Endothelial cell (in vitro differentiated cells): Measurements from ENCODE around the gene RAB28. TPM values are rescaled to one million over a fixed set of nuclear protein-coding genes. Genes with fewer than 3 reads are reported as not detected.
"Not testable (repeated sequence)": the region's sequence is repeated elsewhere in the genome, so short reads cannot be mapped to it uniquely, and the experiment has no call there.

Experiments
- DNase-seq: peaks from one replicate; pipeline ENCODE4 v3.0.0; 2021; ENCODE audit warnings: low spot score
- H3K27ac Mint-ChIP-seq: one replicate; pipeline ENCODE4 v1.8.0; 2021; ENCODE audit warnings: mixed read lengths, inconsistent platforms; ENCODE audit not compliant: unreplicated experiment
- H3K27me3 Mint-ChIP-seq: one replicate; pipeline ENCODE4 v1.8.0; 2021; ENCODE audit warnings: mild to moderate bottlenecking, moderate library complexity, mixed read lengths, inconsistent platforms; ENCODE audit not compliant: unreplicated experiment
- H3K36me3 Mint-ChIP-seq: one replicate; pipeline ENCODE4 v1.8.0; 2021; ENCODE audit warnings: mild to moderate bottlenecking, low read depth, mixed read lengths, inconsistent platforms; ENCODE audit not compliant: unreplicated experiment
- H3K4me1 Mint-ChIP-seq: one replicate; pipeline ENCODE4 v1.8.0; 2021; ENCODE audit warnings: mild to moderate bottlenecking, mixed read lengths, inconsistent platforms; ENCODE audit not compliant: unreplicated experiment
- H3K4me3 Mint-ChIP-seq: one replicate; pipeline ENCODE4 v1.8.0; 2021; ENCODE audit warnings: mild to moderate bottlenecking, mixed read lengths, inconsistent platforms; ENCODE audit not compliant: unreplicated experiment
- H3K9me3 Mint-ChIP-seq: one replicate; pipeline ENCODE4 v1.8.0; 2021; ENCODE audit warnings: mixed read lengths, inconsistent platforms; ENCODE audit not compliant: unreplicated experiment
- total RNA-seq: library from RNA; stranded (reverse); fragmentation: NEBNext Ultra II Directional; extraction: Animal tissue kit (Norgen Biotek cat#: 25700); gene quantifications from one replicate; pipeline ENCODE4 v1.2.1, GENCODE V29; 2021; ENCODE audit not compliant: unreplicated experiment
- TF ChIP-seq, protein P1 (sequence below): fragments of 200-600 bp; sonication (generic); IDR thresholded peaks from one replicate; pipeline ENCODE4 v1.5.0; 2021; ENCODE audit warnings: antibody characterized with exemption; ENCODE audit not compliant: unreplicated experiment

RAB28 gene
- total RNA-seq, 1 donor from 2014 or later: 17.5 TPM

DNA sequence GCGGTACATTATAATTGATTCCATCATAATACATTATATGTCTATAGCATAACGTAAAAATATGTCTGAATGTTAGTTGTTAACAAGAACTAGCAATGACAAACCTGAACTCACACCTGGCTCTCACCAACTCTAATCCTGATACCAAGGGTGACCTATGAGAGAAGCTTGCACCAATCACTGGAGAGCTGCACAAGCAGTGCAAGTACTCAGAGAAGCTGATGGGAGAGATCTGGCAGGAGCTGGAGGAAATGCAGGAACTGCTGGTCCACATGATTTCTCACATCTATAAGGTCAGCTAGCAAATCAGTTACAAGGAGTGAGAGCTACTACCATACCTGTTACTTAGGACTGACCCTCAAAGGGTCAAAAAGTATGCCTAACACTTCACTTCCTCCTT lies 74.8 kb downstream of the RAB28 start:
- H3K9me3 Mint-ChIP-seq: no peaks in the 10 kb centered on the region
- TF ChIP-seq, protein P1, sequence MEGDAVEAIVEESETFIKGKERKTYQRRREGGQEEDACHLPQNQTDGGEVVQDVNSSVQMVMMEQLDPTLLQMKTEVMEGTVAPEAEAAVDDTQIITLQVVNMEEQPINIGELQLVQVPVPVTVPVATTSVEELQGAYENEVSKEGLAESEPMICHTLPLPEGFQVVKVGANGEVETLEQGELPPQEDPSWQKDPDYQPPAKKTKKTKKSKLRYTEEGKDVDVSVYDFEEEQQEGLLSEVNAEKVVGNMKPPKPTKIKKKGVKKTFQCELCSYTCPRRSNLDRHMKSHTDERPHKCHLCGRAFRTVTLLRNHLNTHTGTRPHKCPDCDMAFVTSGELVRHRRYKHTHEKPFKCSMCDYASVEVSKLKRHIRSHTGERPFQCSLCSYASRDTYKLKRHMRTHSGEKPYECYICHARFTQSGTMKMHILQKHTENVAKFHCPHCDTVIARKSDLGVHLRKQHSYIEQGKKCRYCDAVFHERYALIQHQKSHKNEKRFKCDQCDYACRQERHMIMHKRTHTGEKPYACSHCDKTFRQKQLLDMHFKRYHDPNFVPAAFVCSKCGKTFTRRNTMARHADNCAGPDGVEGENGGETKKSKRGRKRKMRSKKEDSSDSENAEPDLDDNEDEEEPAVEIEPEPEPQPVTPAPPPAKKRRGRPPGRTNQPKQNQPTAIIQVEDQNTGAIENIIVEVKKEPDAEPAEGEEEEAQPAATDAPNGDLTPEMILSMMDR: no peak
- DNase-seq: no peak
- H3K27me3 Mint-ChIP-seq: no peaks in the 10 kb centered on the region
- peaks cover 15% of the 10 kb centered on the region for H3K4me1 Mint-ChIP-seq
- no peak overlapping the region for H3K4me3 Mint-ChIP-seq
- peaks cover 10% of the 10 kb centered on the region for H3K36me3 Mint-ChIP-seq
- no peak overlapping the region for H3K27ac Mint-ChIP-seq

DNA sequence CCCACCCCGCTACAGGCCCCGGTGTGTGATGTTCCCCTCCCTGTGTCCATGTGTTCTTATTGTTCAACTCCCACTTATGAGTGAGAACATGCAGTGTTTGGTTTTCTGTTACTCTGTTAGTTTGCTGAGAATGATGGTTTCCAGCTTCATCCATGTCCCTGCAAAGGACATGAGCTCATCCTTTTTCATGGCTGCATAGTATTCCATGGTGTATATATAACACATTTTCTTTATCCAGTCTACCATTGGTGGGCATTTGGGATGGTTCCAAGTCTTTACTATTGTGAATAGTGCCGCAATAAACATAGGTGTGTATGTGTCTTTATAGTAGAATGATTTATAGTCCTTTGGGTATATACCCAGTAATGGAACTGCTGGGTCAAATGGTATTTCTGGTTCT lies 78.0 kb downstream of the RAB28 start:
- not testable (repeated sequence) for H3K4me1 Mint-ChIP-seq, H3K9me3 Mint-ChIP-seq

DNA sequence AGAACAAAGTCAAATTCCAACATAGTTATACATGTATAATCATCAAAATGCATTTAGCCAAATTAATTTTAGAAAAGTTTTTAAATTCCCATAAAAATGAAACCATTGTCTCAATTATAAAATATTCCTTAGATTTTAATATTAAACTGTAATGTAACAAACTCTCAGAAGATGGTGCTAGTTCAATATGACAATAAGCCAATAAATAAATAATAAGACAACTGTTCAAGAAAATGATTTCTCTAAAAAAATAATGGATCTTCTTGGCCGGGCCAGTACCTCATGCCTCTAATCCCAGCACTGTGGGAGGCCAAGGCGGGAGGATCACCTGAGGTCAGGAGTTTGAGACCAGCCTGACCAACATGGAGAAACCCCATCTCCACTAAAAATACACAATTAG lies 80.3 kb downstream of the RAB28 start:
- TF ChIP-seq, protein P1: no peak
- no peak for DNase-seq
- Mint-ChIP-seq H3K27ac (no peak overlapping the region), H3K4me3 (no peak overlapping the region), H3K27me3 (peaks cover 3% of the 10 kb centered on the region), H3K4me1 (no peaks in the 10 kb centered on the region), H3K36me3 (peaks cover 8% of the 10 kb centered on the region), H3K9me3 (no peaks in the 10 kb centered on the region)

More for the DNA sequence above, 78.0 kb downstream of the RAB28 start:
- not testable (repeated sequence) for DNase-seq, H3K27me3 Mint-ChIP-seq, H3K27ac Mint-ChIP-seq, H3K4me3 Mint-ChIP-seq
- H3K36me3 Mint-ChIP-seq: peaks cover 10% of the 10 kb centered on the region

DNA sequence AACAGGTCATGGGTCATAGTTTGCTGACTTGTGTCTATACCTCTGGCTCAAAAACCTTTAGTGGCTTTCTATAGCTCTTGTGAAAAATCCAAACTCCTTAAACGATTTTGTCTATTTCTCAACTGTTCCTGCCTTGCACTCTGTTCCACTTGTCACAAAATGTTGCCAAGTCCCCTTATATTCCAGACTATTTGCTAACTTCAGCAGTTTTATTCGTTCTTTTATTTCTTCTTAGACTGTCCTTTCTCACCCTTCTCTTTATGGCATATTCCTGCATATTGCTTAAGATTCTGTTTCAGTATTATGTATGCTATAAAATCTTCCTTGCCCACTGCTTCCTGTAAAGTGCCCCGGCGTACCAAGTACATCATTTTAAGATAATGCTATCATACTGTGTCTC lies 80.8 kb downstream of the RAB28 start:
- Mint-ChIP-seq H3K9me3 (no peaks in the 10 kb centered on the region), H3K27ac (no peak overlapping the region), H3K36me3 (peaks cover 8% of the 10 kb centered on the region), H3K27me3 (peaks cover 3% of the 10 kb centered on the region), H3K4me1 (no peaks in the 10 kb centered on the region), H3K4me3 (no peak overlapping the region)
- no peak for DNase-seq
- TF ChIP-seq, protein P1: no peak

DNA sequence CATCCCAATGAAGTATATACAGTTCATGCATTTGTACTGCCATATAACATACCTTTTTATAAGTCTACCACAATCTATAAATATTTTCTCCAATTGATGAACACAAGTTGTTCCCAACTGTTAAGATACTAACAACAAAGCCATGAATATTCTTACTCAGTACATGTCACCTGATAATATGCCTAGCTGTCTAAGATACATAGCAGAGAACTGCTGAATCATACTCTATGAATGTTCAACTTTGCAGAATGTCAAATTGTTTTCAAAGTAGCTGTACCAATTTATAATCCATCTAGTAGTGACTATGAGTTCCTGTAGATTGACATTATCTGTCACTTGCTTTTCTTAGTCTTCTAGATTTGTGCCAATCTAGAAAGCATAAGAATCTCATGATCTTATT lies 84.9 kb downstream of the RAB28 start:
- TF ChIP-seq, protein P1: no peak
- DNase-seq: no peak
- Mint-ChIP-seq H3K27ac (no peak overlapping the region), H3K4me1 (no peaks in the 10 kb centered on the region), H3K27me3 (peaks cover 3% of the 10 kb centered on the region), H3K4me3 (no peak overlapping the region), H3K9me3 (no peaks in the 10 kb centered on the region), H3K36me3 (no peaks in the 10 kb centered on the region)

DNA sequence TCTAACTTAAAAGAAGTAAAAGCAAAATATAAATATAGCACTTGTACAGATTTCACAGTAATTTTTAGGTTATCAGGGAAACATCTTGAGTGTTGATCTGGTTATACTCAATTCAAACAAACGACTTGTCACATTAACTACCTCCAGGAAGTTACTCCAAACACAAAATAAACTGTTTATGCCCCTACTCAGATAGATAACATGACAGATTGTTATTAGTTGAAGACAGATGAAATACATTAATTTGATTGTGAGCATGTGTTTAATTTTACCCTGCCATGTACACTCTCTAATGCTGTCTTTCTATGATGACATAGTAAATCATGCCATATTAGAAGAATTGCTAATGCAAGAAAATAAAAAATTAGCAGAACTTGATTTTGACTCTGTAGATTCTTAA lies 88.0 kb downstream of the RAB28 start:
- DNase-seq: no peak
- TF ChIP-seq, protein P1: no peak
- H3K27ac Mint-ChIP-seq: no peak overlapping the region
- no peaks in the 10 kb centered on the region for H3K36me3 Mint-ChIP-seq
- H3K27me3 Mint-ChIP-seq: no peaks in the 10 kb centered on the region
- no peaks in the 10 kb centered on the region for H3K9me3 Mint-ChIP-seq
- no peak overlapping the region for H3K4me3 Mint-ChIP-seq
- H3K4me1 Mint-ChIP-seq: no peaks in the 10 kb centered on the region

DNA sequence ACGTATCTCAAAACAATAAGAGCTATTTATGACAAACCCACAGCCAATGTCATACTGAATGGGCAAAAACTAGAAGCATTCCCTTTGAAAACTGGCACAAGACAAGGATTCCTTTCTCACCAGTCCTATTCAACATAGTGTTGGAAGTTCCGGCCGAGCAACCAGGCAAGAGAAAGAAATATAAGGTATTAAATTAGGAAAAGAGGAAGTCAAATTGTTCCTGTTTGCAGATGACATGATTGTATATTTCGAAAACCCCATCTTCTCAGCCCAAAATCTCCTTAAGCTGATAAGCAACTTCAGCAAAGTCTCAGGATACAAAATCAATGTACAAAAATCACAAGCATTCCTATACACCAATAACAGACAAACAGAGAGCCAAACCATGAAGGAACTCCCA lies 94.2 kb downstream of the RAB28 start:
- H3K4me1 Mint-ChIP-seq, H3K27ac Mint-ChIP-seq, H3K9me3 Mint-ChIP-seq, H3K27me3 Mint-ChIP-seq, H3K36me3 Mint-ChIP-seq, H3K4me3 Mint-ChIP-seq, DNase-seq: not testable (repeated sequence)
